H1 (cell line): ENCODE results near the gene RBM4. TPM values are rescaled to one million over a fixed set of nuclear protein-coding genes. Genes with fewer than 3 reads are reported as not detected.

ENCODE experiments used
- CEBPB ChIP-seq: IDR thresholded peaks from 2 replicates; pipeline ENCODE4 v1.6.1; 2012; ENCODE audit warnings: low read depth, low read length
- CHD1 ChIP-seq: IDR thresholded peaks from 2 replicates; pipeline ENCODE4 v1.6.1; 2012; ENCODE audit warnings: low read depth, low read length, improper control_type of control experiment
- NRF1 ChIP-seq: IDR thresholded peaks from 2 replicates; pipeline ENCODE4 v1.6.1; 2011; ENCODE audit warnings: mild to moderate bottlenecking, low read depth, low read length, improper control_type of control experiment
- TAF1 ChIP-seq: IDR thresholded peaks from 2 replicates; pipeline ENCODE4 v1.6.1; 2011; ENCODE audit warnings: mild to moderate bottlenecking, low read depth, low read length
- ZNF274 ChIP-seq: IDR thresholded peaks from 2 replicates; pipeline ENCODE4 v1.7.0; 2012; ENCODE audit warnings: low read length, borderline replicate concordance; ENCODE audit errors: extremely low read depth
- polyA plus RNA-seq, 7 experiments: library from polyadenylated mRNA; depleted of rRNA in 3 of 7; stranded (reverse) in 5 of 7; unstranded in 2 of 7; fragments of >200 nt in 5 of 7; fragments of 200-250 nt in 2 of 7; gene quantifications; 1 replicate in 5 of 7; 2 replicates in 1 of 7; 4 replicates in 1 of 7; pipeline versions ENCODE4 v1.2.1 to v1.2.3, GENCODE V29; 2011 to 2013; ENCODE audit warnings: missing spikeins in 2 of 7, mixed read lengths in 2 of 7
- total RNA-seq: library from RNA; stranded (reverse); fragmentation: NEBNext Ultra II Directional; extraction: Animal tissue kit (Norgen Biotek cat#: 25700); gene quantifications from 2 replicates; pipeline ENCODE4 v1.2.1, GENCODE V29; 2021
- TF ChIP-seq, protein P1 (sequence below): IDR thresholded peaks from 2 replicates; pipeline ENCODE4 v1.6.1; 2011; ENCODE audit warnings: low read depth, mild to moderate bottlenecking, low read length; ENCODE audit not compliant: insufficient read depth

RBM4 gene
- total and polyA plus RNA-seq, 2 of the 8 experiments (the other 6 are each of a cell fraction or from before 2014, with no cell fraction given), result 192 to 330 TPM

DNA sequence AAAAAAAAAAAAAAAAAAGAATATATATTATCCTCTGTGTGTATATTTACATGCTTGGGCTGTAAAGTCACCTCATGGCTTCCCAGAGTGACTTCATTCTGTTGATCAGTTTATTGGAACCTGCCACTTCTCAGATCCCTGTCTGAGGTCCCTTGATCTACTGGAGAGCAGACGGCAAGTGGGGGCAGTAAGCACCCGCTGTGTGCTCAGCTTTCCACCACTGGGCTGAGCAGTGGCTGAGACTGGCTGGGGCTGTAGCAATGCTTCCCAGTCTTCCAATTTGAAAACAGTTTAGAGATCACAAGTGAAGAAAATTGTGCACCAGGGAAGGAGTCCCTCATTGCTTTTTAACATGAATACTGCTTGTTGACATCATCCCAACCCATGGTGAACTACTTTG, 46.1 kb downstream of the RBM4 start (continued):
- TF ChIP-seq, protein P1, sequence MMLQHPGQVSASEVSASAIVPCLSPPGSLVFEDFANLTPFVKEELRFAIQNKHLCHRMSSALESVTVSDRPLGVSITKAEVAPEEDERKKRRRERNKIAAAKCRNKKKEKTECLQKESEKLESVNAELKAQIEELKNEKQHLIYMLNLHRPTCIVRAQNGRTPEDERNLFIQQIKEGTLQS, result no peak
- no peak for TF ChIP-seq CHD1
- no peak for TF ChIP-seq NRF1
- no peak for TF ChIP-seq CEBPB
- TF ChIP-seq ZNF274, result no peak
- no peak for TF ChIP-seq TAF1
- TF ChIP-seq, all 59 proteins: peak for 0
